GM23338 (cell line): Measurements from ENCODE around the gene GRID2. TPM values are rescaled to one million over a fixed set of nuclear protein-coding genes. Genes with fewer than 3 reads are reported as not detected.

Experiments
- ATAC-seq: fragments of 200-7000 bp; cut with Tn5 transposase; 3 replicates; pipeline ENCODE4 v1.9.1; 2020
- DNase-seq: peaks from one replicate; pipeline ENCODE4 v3.0.0-alpha.2; 2015; ENCODE audit warnings: low spot score
- H2AFZ ChIP-seq: fragments of 200-600 bp; sonication (generic); 2 replicates; pipeline ENCODE4 v1.8.0; 2016; ENCODE audit warnings: antibody characterized with exemption, mild to moderate bottlenecking, moderate library complexity
- H3F3A ChIP-seq: fragments of 200-600 bp; sonication (generic); replicated peaks from 2 replicates; pipeline ENCODE4 v1.8.0; 2017; ENCODE audit warnings: antibody characterized with exemption, mixed run types, low read depth
- H3K27ac ChIP-seq: fragments of 200-600 bp; sonication (generic); 2 replicates; pipeline ENCODE4 v1.6.1; 2016; ENCODE audit warnings: low read depth
- H3K27me3 ChIP-seq: fragments of 200-600 bp; sonication (generic); 2 replicates; pipeline ENCODE4 v1.8.0; 2016; ENCODE audit warnings: mild to moderate bottlenecking, mixed run types, moderate library complexity; ENCODE audit not compliant: insufficient read depth
- H3K36me3 ChIP-seq: fragments of 200-600 bp; sonication (generic); 2 replicates; pipeline ENCODE4 v1.8.0; 2016; ENCODE audit warnings: mild to moderate bottlenecking; ENCODE audit not compliant: insufficient read depth
- H3K4me1 ChIP-seq: fragments of 200-600 bp; sonication (generic); 2 replicates; pipeline ENCODE4 v1.8.0; 2016; ENCODE audit warnings: mild to moderate bottlenecking, moderate library complexity; ENCODE audit not compliant: insufficient read depth
- H3K4me2 ChIP-seq: fragments of 200-600 bp; sonication (generic); 2 replicates; pipeline ENCODE4 v1.7.1; 2017; ENCODE audit warnings: mixed run types
- H3K4me3 ChIP-seq: fragments of 200-600 bp; sonication (generic); 2 replicates; pipeline ENCODE4 v1.6.1; 2016; ENCODE audit warnings: mixed run types
- H3K79me2 ChIP-seq: fragments of 200-600 bp; sonication (generic); replicated peaks from 2 replicates; pipeline ENCODE4 v1.8.0; 2017; ENCODE audit warnings: mild to moderate bottlenecking; ENCODE audit not compliant: insufficient read depth
- H3K9me2 ChIP-seq: fragments of 200-600 bp; sonication (generic); 2 replicates; pipeline ENCODE4 v1.8.0; 2017; ENCODE audit not compliant: insufficient read depth
- H4K20me1 ChIP-seq: fragments of 200-600 bp; sonication (generic); replicated peaks from 2 replicates; pipeline ENCODE4 v1.8.0; 2017; ENCODE audit warnings: mild to moderate bottlenecking; ENCODE audit not compliant: insufficient read depth
- H3K27ac Mint-ChIP-seq: 2 replicates; pipeline ENCODE4 v1.8.0; 2020; ENCODE audit warnings: inconsistent platforms, mild to moderate bottlenecking, moderate library complexity, mixed read lengths
- H3K27me3 Mint-ChIP-seq: 3 replicates; pipeline ENCODE4 v1.8.0; 2022; ENCODE audit warnings: low read depth, mild to moderate bottlenecking, moderate library complexity, mixed read lengths, inconsistent platforms; ENCODE audit not compliant: insufficient read depth, poor library complexity
- H3K36me3 Mint-ChIP-seq: 3 replicates; pipeline ENCODE4 v1.8.0; 2021; ENCODE audit warnings: low read depth, mild to moderate bottlenecking, inconsistent platforms, moderate library complexity, mixed read lengths
- H3K4me1 Mint-ChIP-seq: 3 replicates; pipeline ENCODE4 v1.8.0; 2020; ENCODE audit warnings: mild to moderate bottlenecking, inconsistent platforms, mixed read lengths
- H3K4me3 Mint-ChIP-seq: 3 replicates; pipeline ENCODE4 v1.8.0; 2021; ENCODE audit warnings: moderate library complexity, mild to moderate bottlenecking, inconsistent platforms, mixed read lengths
- H3K9me3 Mint-ChIP-seq: 3 replicates; pipeline ENCODE4 v1.8.0; 2020; ENCODE audit warnings: moderate library complexity, mild to moderate bottlenecking, inconsistent platforms, mixed read lengths
- CREB1 ChIP-seq: fragments of 250-450 bp; sonication (Bioruptor Pico); IDR thresholded peaks from 2 replicates; pipeline ENCODE4 v1.5.0; 2020; ENCODE audit warnings: low read depth, mild to moderate bottlenecking, moderate library complexity
- REST ChIP-seq: IDR thresholded peaks from one replicate; pipeline ENCODE4 v1.6.1; 2018; ENCODE audit warnings: antibody characterized with exemption; ENCODE audit not compliant: unreplicated experiment
- ZNF114 ChIP-seq: fragments of 250-450 bp; sonication (Bioruptor Pico); IDR thresholded peaks from 2 replicates; pipeline ENCODE4 v1.5.0; 2020; ENCODE audit warnings: mild to moderate bottlenecking, moderate library complexity
- ZNF462 ChIP-seq: fragments of 250-450 bp; sonication (Bioruptor Pico); IDR thresholded peaks from 2 replicates; pipeline ENCODE4 v1.5.0; 2020; ENCODE audit warnings: mild to moderate bottlenecking, moderate library complexity
- polyA plus RNA-seq: library from polyadenylated mRNA; unstranded; fragments of >200 nt; fragmentation: Nextera tagmentation; extraction: Ambion mirVana; gene quantifications from 2 replicates; pipeline ENCODE4 v1.2.1, GENCODE V29; 2016
- total RNA-seq: library from RNA; depleted of rRNA; stranded (reverse); fragments of >200 nt; shearing (Covaris generic); gene quantifications from 2 replicates; pipeline ENCODE4 v1.2.3, GENCODE V29; 2014

Gene GRID2
- total and polyA plus RNA-seq, 2 experiments from 2014 or later, result 19.9 to 65.4 TPM

DNA sequence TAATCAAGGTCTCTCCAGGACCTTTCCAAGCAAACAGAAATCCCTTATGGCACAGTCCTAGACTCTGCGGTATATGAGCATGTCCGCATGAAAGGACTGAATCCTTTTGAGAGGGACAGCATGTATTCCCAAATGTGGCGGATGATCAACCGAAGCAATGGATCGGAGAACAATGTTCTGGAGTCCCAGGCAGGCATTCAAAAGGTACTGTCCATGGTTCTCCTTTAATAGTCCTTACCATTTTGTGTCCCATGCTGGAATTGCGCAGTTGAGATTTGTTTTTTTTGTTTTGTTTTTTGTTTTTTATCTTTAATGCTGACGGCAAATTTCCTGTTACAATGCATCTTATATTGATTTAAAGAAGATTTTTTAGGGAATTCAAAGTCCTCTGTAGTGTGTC lies 1211.4 kb downstream of the GRID2 start:
- no peaks in the 10 kb centered on the region for H4K20me1 ChIP-seq
- no peaks in the 10 kb centered on the region for H3K79me2 ChIP-seq
- DNase-seq (no peak), ATAC-seq (no peak)
- TF ChIP-seq ZNF114, result no peak
- TF ChIP-seq CREB1 (CRISPR knock-in tag), result no peak
- no peak for TF ChIP-seq ZNF462 (CRISPR knock-in tag)
- peak; percentile 41 for TF ChIP-seq REST
- no peak overlapping the region for H3K4me3 ChIP-seq
- H3K9me3 Mint-ChIP-seq, result no peaks in the 10 kb centered on the region
- no peaks in the 10 kb centered on the region for H3K36me3 Mint-ChIP-seq
- H3K4me3 Mint-ChIP-seq, result no peak overlapping the region
- no peaks in the 10 kb centered on the region for H3K27me3 ChIP-seq
- H3K4me1 ChIP-seq, result no peaks in the 10 kb centered on the region
- H3K27ac ChIP-seq, result no peak overlapping the region
- H3K36me3 ChIP-seq, result no peaks in the 10 kb centered on the region
- peaks cover 11% of the 10 kb centered on the region for H3K9me2 ChIP-seq
- no peak overlapping the region for H2AFZ ChIP-seq
- H3K27me3 Mint-ChIP-seq, result no peaks in the 10 kb centered on the region
- no peak overlapping the region for H3K27ac Mint-ChIP-seq
- no peaks in the 10 kb centered on the region for H3K4me1 Mint-ChIP-seq
- H3K4me2 ChIP-seq, result no peak overlapping the region
- no peaks in the 10 kb centered on the region for H3F3A ChIP-seq
